Stimulated activated CD8-positive, alpha-beta memory T cell treated with anti-CD3 and anti-CD28 coated beads, Interleukin-15, amount 100 ng/mL, for 24 hours (primary cell): ENCODE results near the gene KIAA0232.
"Not testable (repeated sequence)": the region's sequence is repeated elsewhere in the genome, so short reads cannot be mapped to it uniquely, and the experiment has no call there.

ENCODE experiments used
- DNase-seq: peaks from one replicate; pipeline ENCODE4 v3.0.0-alpha.2; 2020; ENCODE audit warnings: low read depth

Gene KIAA0232

DNA sequence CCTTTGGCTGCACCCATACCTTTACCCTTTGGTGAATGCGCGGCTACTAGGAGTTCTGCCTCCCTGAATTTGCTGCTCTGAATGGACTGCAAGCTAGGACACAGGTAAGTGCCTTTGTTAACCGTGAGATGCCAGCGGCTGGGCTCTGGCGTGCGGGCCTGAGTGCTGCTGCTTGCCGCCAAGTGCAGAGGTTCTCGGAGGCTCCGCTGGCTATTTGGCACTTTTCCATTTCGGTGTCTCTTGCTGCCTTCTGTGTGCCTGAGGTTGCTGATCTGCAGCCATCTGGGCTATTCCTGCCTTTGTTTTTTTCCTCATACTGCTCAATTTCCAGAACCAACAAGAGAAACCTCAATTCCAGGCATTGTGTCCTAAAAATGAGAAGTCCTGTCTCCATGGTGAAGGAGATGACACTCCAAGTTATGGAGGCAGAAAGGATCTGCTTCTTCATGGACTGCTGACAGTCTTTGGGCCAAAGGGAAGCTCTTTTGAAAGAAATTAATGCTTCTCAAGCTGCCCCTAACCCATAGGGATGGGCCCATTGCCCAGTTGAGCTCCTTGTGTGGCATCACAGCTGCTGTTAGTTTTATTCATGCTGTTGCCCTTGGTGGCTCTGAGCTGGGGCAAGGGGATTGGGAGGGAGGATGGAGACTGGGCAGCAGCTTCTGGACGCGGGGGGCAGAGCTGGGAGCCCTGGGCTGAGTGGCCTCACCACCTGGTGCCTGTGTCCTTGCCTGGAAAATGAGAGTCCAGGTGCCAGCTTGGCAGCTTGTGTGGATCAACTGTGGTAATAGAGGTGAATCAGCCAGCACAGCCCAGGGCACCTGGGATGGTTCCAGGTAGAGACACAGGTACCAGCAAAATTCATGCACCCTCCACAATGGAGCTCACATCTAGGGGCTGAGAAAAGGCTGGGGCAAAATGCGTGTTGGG lies 123.3 kb downstream of the KIAA0232 start:
- no peak for DNase-seq

DNA sequence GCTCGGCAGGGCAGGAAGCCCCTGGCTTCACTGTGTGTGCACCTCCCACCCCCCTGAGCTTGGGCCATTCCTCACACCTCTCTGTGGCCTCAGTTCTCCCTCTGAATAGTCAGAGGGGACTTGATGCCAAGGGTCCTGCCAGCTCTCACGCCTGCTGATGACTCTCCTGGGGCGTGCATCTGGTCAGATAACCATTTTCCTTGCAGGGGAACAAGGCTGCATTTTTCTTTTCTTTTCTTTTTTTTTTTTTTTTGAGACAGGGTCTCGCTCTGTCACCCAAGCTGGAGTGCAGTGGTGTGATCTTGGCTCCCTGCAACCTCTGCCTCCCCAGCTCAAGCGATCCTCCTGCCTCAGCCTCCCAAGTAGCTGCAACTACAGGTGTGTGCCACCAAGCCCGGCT lies 124.0 kb downstream of the KIAA0232 start:
- not testable (repeated sequence) for DNase-seq

- no peak for DNase-seq
These were observed 125.2 kb downstream of the KIAA0232 start for GRCh38 chr4:6907658-6908191.

DNA sequence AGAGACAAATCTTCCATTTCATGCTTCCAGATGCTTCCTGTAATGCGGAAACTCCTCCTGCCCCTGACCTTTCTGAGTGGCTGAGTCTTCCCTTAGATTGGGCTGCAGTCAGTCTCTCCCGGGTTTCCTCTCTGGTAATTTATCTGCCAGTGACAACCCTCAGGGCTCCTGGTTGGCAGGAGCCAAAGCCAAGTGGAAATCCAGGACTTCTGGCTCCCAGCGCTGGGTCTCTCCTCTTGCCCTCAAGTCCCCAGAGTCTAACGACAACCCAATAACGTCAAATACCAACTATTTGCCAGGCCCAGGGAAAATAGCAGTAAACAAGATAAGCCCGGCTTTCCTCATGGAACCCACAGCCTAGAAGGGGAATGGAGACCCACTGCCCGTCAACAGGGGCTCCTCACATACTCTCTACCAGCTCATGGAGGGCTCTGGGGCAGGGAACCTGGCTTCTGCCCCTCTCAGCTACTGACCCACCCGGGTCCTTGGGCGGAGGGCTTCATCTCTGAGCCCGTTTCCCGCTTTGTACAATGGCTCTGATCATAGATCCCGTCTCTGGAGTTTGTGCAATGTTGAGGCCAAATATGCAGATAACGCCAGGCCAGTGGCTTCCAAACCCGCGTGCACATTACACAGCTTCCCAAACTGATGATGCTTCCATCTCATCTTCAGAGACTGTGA lies 126.0 kb downstream of the KIAA0232 start:
- DNase-seq = no peak

- DNase-seq = peak; percentile 80
These were observed 126.8 kb downstream of the KIAA0232 start, which contains the start of gene TBC1D14 for GRCh38 chr4:6909113-6909969. Gene TBC1D14 (plus strand): TSS chr4:6909826. CDS start chr4:6923390, 13,564 bp downstream.

GRCh38 chr4:6909970-6910339 lies 127.4 kb downstream of the KIAA0232 start:
- DNase-seq = no peak

- DNase-seq = no peak
These were observed 127.9 kb downstream of the KIAA0232 start for GRCh38 chr4:6910340-6910959.

GRCh38 chr4:6910960-6911874 lies 128.7 kb downstream of the KIAA0232 start:
- no peak for DNase-seq

- not testable (repeated sequence) for DNase-seq
These were observed 129.4 kb downstream of the KIAA0232 start for GRCh38 chr4:6911917-6912316.

DNA sequence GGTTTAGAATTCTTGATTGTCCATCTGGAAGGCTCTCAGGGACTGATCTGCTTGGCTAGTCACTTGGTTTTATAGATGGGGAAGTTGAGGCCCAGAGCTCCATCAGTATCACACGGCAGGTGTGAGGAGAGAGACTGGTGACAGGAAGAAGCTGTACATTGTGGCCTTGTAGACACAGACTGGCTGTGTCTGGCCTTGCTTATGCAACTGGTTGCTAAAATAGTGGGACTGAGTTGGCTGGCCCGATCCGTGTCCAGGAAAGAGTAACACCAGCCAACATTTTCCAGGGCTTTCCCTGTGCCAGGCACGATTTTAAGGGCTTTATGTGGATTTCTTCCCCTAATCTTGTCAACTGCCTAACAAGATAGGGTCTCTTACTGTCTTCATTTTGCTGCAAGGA lies 129.9 kb downstream of the KIAA0232 start:
- DNase-seq = no peak

DNA sequence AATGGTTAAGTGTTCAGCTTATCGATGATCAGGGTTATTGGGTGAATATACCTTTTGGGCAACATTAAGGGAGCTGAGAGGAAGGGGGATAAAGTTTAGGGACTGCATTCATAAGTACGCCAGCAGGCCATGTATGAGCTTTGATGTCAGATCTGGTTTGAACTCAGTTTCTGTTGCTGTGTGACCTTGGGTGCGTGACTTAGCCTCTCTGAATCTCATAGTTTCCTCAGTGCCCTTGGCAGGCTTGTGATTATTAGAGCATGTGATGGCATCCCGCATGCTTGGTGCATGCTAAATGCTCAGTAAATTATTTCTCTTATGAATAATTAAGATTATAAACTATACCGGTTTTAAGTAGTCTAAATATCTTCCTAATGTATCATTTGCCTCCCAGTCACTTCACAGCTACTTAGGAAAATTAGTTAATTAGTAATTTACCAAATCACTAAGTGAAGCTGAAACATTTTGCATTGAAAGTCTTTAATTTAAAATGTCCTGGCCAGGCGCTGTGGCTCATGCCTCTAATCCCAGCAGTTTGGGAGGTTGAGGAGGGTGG lies 130.9 kb downstream of the KIAA0232 start:
- DNase-seq = no peak

GRCh38 chr4:6914448-6914847 lies 131.9 kb downstream of the KIAA0232 start:
- DNase-seq = no peak

- no peak for DNase-seq
These were observed 132.8 kb downstream of the KIAA0232 start for GRCh38 chr4:6915041-6916005.

- DNase-seq = no peak
These were observed 133.6 kb downstream of the KIAA0232 start for GRCh38 chr4:6916069-6916586.

GRCh38 chr4:6916587-6917460 lies 134.3 kb downstream of the KIAA0232 start:
- no peak for DNase-seq

GRCh38 chr4:6917461-6918271 lies 135.1 kb downstream of the KIAA0232 start:
- DNase-seq = no peak

- no peak for DNase-seq
These were observed 135.8 kb downstream of the KIAA0232 start for GRCh38 chr4:6918338-6918737.
